Activated CD4-positive, alpha-beta T cell treated with anti-CD3 and anti-CD28 coated beads, Interleukin-2, amount 50 U/mL, for 4 hours (primary cell): ENCODE measurements around the gene PFDN1.

Experiments
- DNase-seq, 2 experiments: peaks; one replicate each; pipeline ENCODE4 v3.0.0-alpha.2; 2020

Gene PFDN1

GRCh38 chr5:140328036-140328764 is 25.3 kb upstream of the PFDN1 start:
- no peak for DNase-seq

GRCh38 chr5:140327589-140327988 is 24.7 kb upstream of the PFDN1 start:
- DNase-seq: no peak

GRCh38 chr5:140325486-140325885 is 22.6 kb upstream of the PFDN1 start:
- no peak for DNase-seq

- DNase-seq: no peak
Measured at GRCh38 chr5:140324617-140325241, 21.8 kb upstream of the PFDN1 start.

- DNase-seq: no peak
Measured at GRCh38 chr5:140324041-140324600, 21.2 kb upstream of the PFDN1 start.

- DNase-seq: no peak
Measured at GRCh38 chr5:140322751-140323731, 20.1 kb upstream of the PFDN1 start.

GRCh38 chr5:140321796-140322195 is 18.9 kb upstream of the PFDN1 start:
- DNase-seq: no peak

- DNase-seq: no peak
Measured at GRCh38 chr5:140319833-140320232, 16.9 kb upstream of the PFDN1 start.

- DNase-seq: no peak
Measured at GRCh38 chr5:140318792-140319191, 15.9 kb upstream of the PFDN1 start.

GRCh38 chr5:140317859-140318258 is 15.0 kb upstream of the PFDN1 start:
- DNase-seq: no peak

GRCh38 chr5:140312791-140313189 is 9.9 kb upstream of the PFDN1 start:
- DNase-seq: no peak

GRCh38 chr5:140312067-140312790 is 9.3 kb upstream of the PFDN1 start:
- no peak for DNase-seq

- DNase-seq: no peak
Measured at GRCh38 chr5:140311011-140311467, 8.1 kb upstream of the PFDN1 start.

GRCh38 chr5:140310434-140310833 is 7.5 kb upstream of the PFDN1 start:
- DNase-seq: no peak

GRCh38 chr5:140309706-140310249 is 6.9 kb upstream of the PFDN1 start:
- DNase-seq: no peak

GRCh38 chr5:140305471-140305870 is 2.6 kb upstream of the PFDN1 start:
- DNase-seq: no peak

GRCh38 chr5:140303966-140304365 is 1.1 kb upstream of the PFDN1 start:
- no peak for DNase-seq

GRCh38 chr5:140301136-140301535 is 1.8 kb downstream of the PFDN1 start:
- DNase-seq: no peak

GRCh38 chr5:140299056-140299455 is 3.8 kb downstream of the PFDN1 start:
- DNase-seq: no peak

GRCh38 chr5:140298183-140298601 is 4.7 kb downstream of the PFDN1 start:
- DNase-seq: no peak

- no peak for DNase-seq
Measured at GRCh38 chr5:140297283-140297682, 5.6 kb downstream of the PFDN1 start.

- no peak for DNase-seq
Measured at GRCh38 chr5:140296289-140296688, 6.6 kb downstream of the PFDN1 start.
